Dermis lymphatic vessel endothelial cell (primary cell): ENCODE measurements around the gene RGS12. TPM values are rescaled to one million over a fixed set of nuclear protein-coding genes. Genes with fewer than 3 reads are reported as not detected.

ENCODE experiments used
- total RNA-seq: library from RNA; depleted of rRNA; stranded (reverse); fragments of >200 nt; gene quantifications from 2 replicates; pipeline ENCODE4 v1.2.1, GENCODE V29; 2014

Gene RGS12
- total RNA-seq, result 36.5 and 39.3 TPM in 2 replicates

DNA sequence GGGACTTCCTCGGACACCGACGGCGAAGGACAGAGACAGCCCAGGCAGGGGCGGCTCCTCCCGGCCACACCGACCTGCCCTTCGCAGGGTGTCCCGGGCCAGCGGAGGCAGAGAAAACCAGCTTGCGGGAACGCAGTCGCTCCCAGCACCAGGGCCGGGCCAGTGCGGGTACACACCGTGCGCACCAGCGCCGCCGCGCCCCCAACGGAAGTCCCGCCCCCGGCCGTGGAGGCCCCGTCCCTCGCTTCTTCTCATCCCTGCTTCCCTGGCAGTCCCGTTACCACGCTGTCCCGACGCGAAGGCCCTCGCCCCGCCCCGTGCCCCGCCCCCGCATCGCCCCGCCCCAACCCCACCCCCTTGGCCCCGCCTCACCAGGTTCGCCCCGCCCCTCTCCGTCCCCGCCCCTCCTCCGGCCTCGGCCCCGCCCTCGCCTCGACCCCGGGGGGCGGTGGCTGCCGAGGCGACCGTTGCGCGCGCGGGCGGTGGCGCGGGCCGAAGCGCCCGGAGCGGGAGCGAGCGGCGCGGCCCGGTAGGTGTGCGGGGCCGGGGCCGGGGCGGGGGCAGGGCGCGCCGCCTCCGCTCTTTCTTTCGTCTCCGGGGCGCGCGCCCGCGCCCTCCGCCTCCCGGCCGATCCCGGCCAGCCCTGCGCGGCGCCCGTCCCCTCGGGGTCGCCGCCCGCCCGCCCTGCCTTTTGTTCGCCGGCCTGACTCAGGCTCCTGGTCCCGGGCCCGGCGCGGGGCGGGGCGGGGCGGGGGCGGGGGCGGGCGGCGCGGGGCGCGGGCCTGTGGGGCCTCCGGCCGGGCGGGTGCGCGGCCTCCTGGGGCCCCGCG, at the start of gene RGS12:
RGS12 (plus strand) TSS at position 451 of the 830 bp plus-strand sequence. CDS start 23,150 bp downstream, outside the sequence.

DNA sequence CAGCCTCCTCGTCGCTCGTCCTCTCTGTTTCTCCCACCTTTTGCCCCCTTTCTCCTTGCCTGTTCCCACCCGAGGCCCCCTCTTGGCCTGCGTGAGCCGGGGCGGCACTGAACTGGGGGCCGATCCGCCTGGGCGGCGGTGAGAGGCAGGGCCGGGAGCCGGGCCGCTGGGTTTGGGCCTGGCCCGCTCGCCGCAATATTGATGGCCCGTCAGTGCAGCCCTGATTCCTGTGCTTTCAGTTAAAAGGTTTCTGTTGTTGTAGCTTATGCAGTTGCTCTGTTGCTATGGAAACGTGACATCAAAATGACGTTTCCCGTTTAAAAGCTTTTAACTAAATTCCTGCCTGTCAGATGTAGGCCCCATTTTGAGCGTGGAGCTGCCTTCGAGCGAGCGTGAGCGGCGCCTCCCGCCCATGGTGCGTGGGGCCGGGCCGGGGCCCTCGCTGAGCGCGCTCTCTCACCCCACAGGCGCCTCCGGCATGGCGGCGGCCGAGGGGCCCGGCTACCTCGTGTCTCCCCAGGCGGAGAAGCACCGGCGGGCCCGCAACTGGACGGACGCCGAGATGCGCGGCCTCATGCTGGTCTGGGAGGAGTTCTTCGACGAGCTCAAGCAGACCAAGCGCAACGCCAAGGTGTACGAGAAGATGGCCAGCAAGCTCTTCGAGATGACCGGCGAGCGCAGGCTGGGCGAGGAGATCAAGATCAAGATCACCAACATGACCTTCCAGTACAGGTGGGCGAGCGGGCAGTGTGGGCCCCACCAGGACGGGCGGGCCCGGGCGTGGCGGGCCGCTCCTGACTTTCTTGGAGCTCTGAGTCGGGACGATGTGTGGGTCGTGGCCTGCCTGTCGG, 43.8 kb upstream of the RGS12 start, which contains the start of gene MSANTD1:
MSANTD1 (plus strand) TSS at position 349 of the 851 bp plus-strand sequence; CDS start at position 413, 64 bp downstream.

Other genes starting within 250 kb of the RGS12 start
- gene HTT-AS, start 218.5 kb upstream of the RGS12 start, total RNA-seq, result not detected in 2 replicates
- gene HTT, start 218.3 kb upstream of the RGS12 start, total RNA-seq, result 34.7 and 37.3 TPM in 2 replicates
- 0.09 and 0.11 TPM in 2 replicates for gene MSANTD1, start 43.9 kb upstream of the RGS12 start, total RNA-seq
- gene HGFAC, start 148.9 kb downstream of the RGS12 start, total RNA-seq, result under 0.01 TPM in 1 of 2 replicates, not detected in the other
- 0.11 TPM in 1 of 2 replicates, not detected in the other for gene DOK7, start 170.3 kb downstream of the RGS12 start, total RNA-seq
- 70.6 and 94.2 TPM in 2 replicates for gene LRPAP1, start 239.4 kb downstream of the RGS12 start, total RNA-seq